ENCODE data around the gene ABCD2.
A peak's percentile ranks its signal among the peaks of the same experiment; 100 is the strongest.

ABCD2 gene

DNA sequence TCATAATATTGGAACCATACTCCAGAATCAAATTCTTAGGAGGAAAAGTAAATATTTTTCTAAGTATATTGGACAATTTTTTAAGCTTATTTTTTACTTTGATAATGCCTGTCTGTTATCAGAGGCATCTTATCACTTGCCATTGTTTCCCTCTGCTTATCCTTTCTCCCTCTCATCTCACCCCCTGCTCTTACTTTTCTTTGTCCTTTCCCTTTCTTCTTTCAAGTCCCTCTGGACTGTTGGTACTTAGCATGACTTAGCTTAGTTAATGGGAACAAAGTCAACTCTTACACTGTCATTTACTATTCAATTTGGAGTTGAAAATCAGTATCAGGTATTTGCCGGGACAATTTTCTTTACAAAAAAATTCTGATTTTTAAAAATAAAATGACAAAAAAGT is 45.2 kb downstream of the ABCD2 start:
- Histone ChIP-seq H4K91ac (ENCODE audit: low read depth, low read length) (no peak overlapping the region), H3K4me3 (ENCODE audit: low read depth, low read length) (no peak overlapping the region)

DNA sequence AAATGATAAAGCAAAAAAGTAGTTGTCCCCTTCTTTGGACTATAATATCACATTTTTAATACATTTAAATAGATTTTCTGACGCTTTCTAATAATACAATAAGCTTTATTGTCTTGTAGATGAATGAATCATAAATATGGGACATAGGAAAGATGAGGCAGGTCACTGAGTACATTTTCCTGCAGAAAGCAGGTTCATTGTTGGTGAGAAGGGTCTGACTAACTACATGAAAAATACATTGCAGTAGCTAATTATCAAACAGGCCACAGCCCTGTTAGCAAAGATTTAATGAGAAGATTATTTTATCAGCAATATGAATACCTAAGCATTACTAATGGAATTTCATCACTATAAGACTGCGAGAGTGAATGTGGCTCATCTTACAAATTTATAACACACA is 45.6 kb downstream of the ABCD2 start:
- Histone ChIP-seq H3K27me3 (ENCODE audit: insufficient read depth, low read length) (no peaks in the 10 kb centered on the region), H2BK120ac (ENCODE audit: insufficient read depth, low read length, poor library complexity) (no peak overlapping the region), H3K79me2 (ENCODE audit: control insufficient read depth, insufficient read depth, low read length, poor library complexity) (no peaks in the 10 kb centered on the region), H3K4me1 (ENCODE audit: control insufficient read depth in 1 of 2, insufficient read depth in 2 of 2, low read length in 2 of 2) (no peaks in the 10 kb centered on the region), H3K4me2 (ENCODE audit: low read length) (no peak overlapping the region), H3K9ac (ENCODE audit: low read length) (no peak overlapping the region), H3K4me3 (ENCODE audit: low read depth, low read length) (no peak overlapping the region), H4K12ac (ENCODE audit: low read depth, low read length) (no peak overlapping the region), H3K79me1 (ENCODE audit: low read length) (no peaks in the 10 kb centered on the region), H3K27ac (ENCODE audit: low read depth, low read length) (no peak overlapping the region), H3K23ac (ENCODE audit: low read length) (no peak overlapping the region), H2BK12ac (ENCODE audit: low read length) (no peak overlapping the region), H2AFZ (ENCODE audit: insufficient read depth, low read length, poor library complexity) (no peak overlapping the region), H3K18ac (ENCODE audit: low read length) (no peak overlapping the region), H4K8ac (ENCODE audit: low read depth, low read length) (no peak overlapping the region), H2AK5ac (ENCODE audit: low read length) (no peak overlapping the region), H3K9me3 (ENCODE audit: insufficient read depth, low read depth, low read length) (peaks cover 4% of the 10 kb centered on the region), H3K14ac (ENCODE audit: low read length) (no peak overlapping the region), H4K91ac (ENCODE audit: low read depth, low read length) (no peak overlapping the region), H2BK5ac (ENCODE audit: low read depth, low read length, poor library complexity) (no peak overlapping the region), H3K4ac (ENCODE audit: low read depth, low read length) (no peak overlapping the region), H3K36me3 (ENCODE audit: control insufficient read depth in 1 of 2, insufficient read depth in 2 of 2, low read length in 2 of 2) (no peaks in the 10 kb centered on the region)
- DNase-seq, result no peak
- no CpG with 5 or more reads among the region's 2 CpGs for WGBS (ENCODE audit: extremely low coverage, insufficient coverage, insufficient read length)

More for the DNA sequence above, 45.2 kb downstream of the ABCD2 start:
- no peak overlapping the region for H3K23ac ChIP-seq (ENCODE audit: low read length)
- no peaks in the 10 kb centered on the region for H3K27me3 ChIP-seq (ENCODE audit: insufficient read depth, low read length)
- H3K79me1 ChIP-seq (ENCODE audit: low read length), result no peaks in the 10 kb centered on the region
- H2BK120ac ChIP-seq (ENCODE audit: insufficient read depth, low read length, poor library complexity), result no peak overlapping the region
- H3K79me2 ChIP-seq (ENCODE audit: control insufficient read depth, insufficient read depth, low read length, poor library complexity), result no peaks in the 10 kb centered on the region
- no peak overlapping the region for H3K4ac ChIP-seq (ENCODE audit: low read depth, low read length)
- no peak overlapping the region for H3K4me2 ChIP-seq (ENCODE audit: low read length)
- H2BK5ac ChIP-seq (ENCODE audit: low read depth, low read length, poor library complexity), result no peak overlapping the region
- H4K12ac ChIP-seq (ENCODE audit: low read depth, low read length), result no peak overlapping the region
- no peaks in the 10 kb centered on the region for H3K36me3 ChIP-seq (ENCODE audit: control insufficient read depth in 1 of 2, insufficient read depth in 2 of 2, low read length in 2 of 2)
- no peak for DNase-seq
- no CpG with 5 or more reads among the region's 1 CpG for WGBS (ENCODE audit: extremely low coverage, insufficient coverage, insufficient read length)
- no peaks in the 10 kb centered on the region for H3K4me1 ChIP-seq (ENCODE audit: control insufficient read depth in 1 of 2, insufficient read depth in 2 of 2, low read length in 2 of 2)
- no peak overlapping the region for H4K8ac ChIP-seq (ENCODE audit: low read depth, low read length)
- no peak overlapping the region for H2AFZ ChIP-seq (ENCODE audit: insufficient read depth, low read length, poor library complexity)
- H2BK12ac ChIP-seq (ENCODE audit: low read length), result no peak overlapping the region
- H3K27ac ChIP-seq (ENCODE audit: low read depth, low read length), result no peak overlapping the region
- H3K9me3 ChIP-seq (ENCODE audit: insufficient read depth, low read depth, low read length), result peaks cover under 1% of the 10 kb centered on the region
- H3K9ac ChIP-seq (ENCODE audit: low read length), result no peak overlapping the region
- H2AK5ac ChIP-seq (ENCODE audit: low read length), result no peak overlapping the region
- no peak overlapping the region for H3K14ac ChIP-seq (ENCODE audit: low read length)
- no peak overlapping the region for H3K18ac ChIP-seq (ENCODE audit: low read length)

GRCh38 chr12:39572551-39572950 is 47.1 kb downstream of the ABCD2 start:
- no peaks in the 10 kb centered on the region for H3K4me1 ChIP-seq (ENCODE audit: control insufficient read depth in 1 of 2, insufficient read depth in 2 of 2, low read length in 2 of 2)
- H4K12ac ChIP-seq (ENCODE audit: low read depth, low read length), result no peak overlapping the region
- no peak overlapping the region for H3K18ac ChIP-seq (ENCODE audit: low read length)
- no peak overlapping the region for H3K4me3 ChIP-seq (ENCODE audit: low read depth, low read length)
- no peak overlapping the region for H4K8ac ChIP-seq (ENCODE audit: low read depth, low read length)
- no peak overlapping the region for H2BK120ac ChIP-seq (ENCODE audit: insufficient read depth, low read length, poor library complexity)
- no peak overlapping the region for H3K27ac ChIP-seq (ENCODE audit: low read depth, low read length)
- H3K9me3 ChIP-seq (ENCODE audit: insufficient read depth, low read depth, low read length), result peaks cover 6% of the 10 kb centered on the region
- DNase-seq, result no peak
- no peak overlapping the region for H2AFZ ChIP-seq (ENCODE audit: insufficient read depth, low read length, poor library complexity)
- H3K4me2 ChIP-seq (ENCODE audit: low read length), result no peak overlapping the region
- no peak overlapping the region for H4K91ac ChIP-seq (ENCODE audit: low read depth, low read length)
- H2BK12ac ChIP-seq (ENCODE audit: low read length), result no peak overlapping the region
- no peak overlapping the region for H3K14ac ChIP-seq (ENCODE audit: low read length)
- H2AK5ac ChIP-seq (ENCODE audit: low read length), result no peak overlapping the region
- no peak overlapping the region for H3K4ac ChIP-seq (ENCODE audit: low read depth, low read length)
- H3K79me2 ChIP-seq (ENCODE audit: control insufficient read depth, insufficient read depth, low read length, poor library complexity), result no peaks in the 10 kb centered on the region
- H3K79me1 ChIP-seq (ENCODE audit: low read length), result no peaks in the 10 kb centered on the region
- no peaks in the 10 kb centered on the region for H3K27me3 ChIP-seq (ENCODE audit: insufficient read depth, low read length)
- no peak overlapping the region for H3K9ac ChIP-seq (ENCODE audit: low read length)
- H2BK5ac ChIP-seq (ENCODE audit: low read depth, low read length, poor library complexity), result no peak overlapping the region
- no peaks in the 10 kb centered on the region for H3K36me3 ChIP-seq (ENCODE audit: control insufficient read depth in 1 of 2, insufficient read depth in 2 of 2, low read length in 2 of 2)
- no peak overlapping the region for H3K23ac ChIP-seq (ENCODE audit: low read length)

DNA sequence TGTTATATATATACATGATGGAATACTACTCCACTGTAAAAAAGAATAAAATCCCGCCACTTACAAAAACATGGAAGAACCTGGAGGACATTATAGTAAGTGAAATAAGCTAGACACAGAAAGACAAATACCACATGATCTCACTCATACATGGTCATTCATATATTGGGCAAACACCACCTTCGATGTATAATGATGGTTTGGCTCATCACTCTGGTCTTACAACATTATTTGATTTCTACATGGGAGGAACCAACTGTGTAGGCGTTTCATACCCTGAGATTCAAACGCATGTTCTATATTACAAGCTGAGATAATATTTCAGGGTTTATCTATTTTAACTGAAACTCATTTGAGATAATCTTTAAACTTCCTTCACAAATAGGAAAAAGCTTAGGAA is 48.3 kb downstream of the ABCD2 start:
- H4K91ac ChIP-seq (ENCODE audit: low read depth, low read length), result no peak overlapping the region
- H3K23ac ChIP-seq (ENCODE audit: low read length), result no peak overlapping the region
- H2AFZ ChIP-seq (ENCODE audit: insufficient read depth, low read length, poor library complexity), result no peak overlapping the region
- H3K4ac ChIP-seq (ENCODE audit: low read depth, low read length), result no peak overlapping the region
- H3K79me1 ChIP-seq (ENCODE audit: low read length), result no peaks in the 10 kb centered on the region
- peaks cover 6% of the 10 kb centered on the region for H3K9me3 ChIP-seq (ENCODE audit: insufficient read depth, low read depth, low read length)
- no peak overlapping the region for H3K4me2 ChIP-seq (ENCODE audit: low read length)
- no peak overlapping the region for H3K14ac ChIP-seq (ENCODE audit: low read length)
- H3K79me2 ChIP-seq (ENCODE audit: control insufficient read depth, insufficient read depth, low read length, poor library complexity), result no peaks in the 10 kb centered on the region
- no peak overlapping the region for H4K8ac ChIP-seq (ENCODE audit: low read depth, low read length)
- H4K12ac ChIP-seq (ENCODE audit: low read depth, low read length), result no peak overlapping the region
- no peaks in the 10 kb centered on the region for H3K36me3 ChIP-seq (ENCODE audit: control insufficient read depth in 1 of 2, insufficient read depth in 2 of 2, low read length in 2 of 2)
- H3K4me3 ChIP-seq (ENCODE audit: low read depth, low read length), result no peak overlapping the region
- H2BK5ac ChIP-seq (ENCODE audit: low read depth, low read length, poor library complexity), result no peak overlapping the region
- H3K27me3 ChIP-seq (ENCODE audit: insufficient read depth, low read length), result no peaks in the 10 kb centered on the region
- H3K9ac ChIP-seq (ENCODE audit: low read length), result no peak overlapping the region
- no peak overlapping the region for H3K27ac ChIP-seq (ENCODE audit: low read depth, low read length)
- H2BK120ac ChIP-seq (ENCODE audit: insufficient read depth, low read length, poor library complexity), result no peak overlapping the region
- no peak for DNase-seq
- no CpG with 5 or more reads among the region's 4 CpGs for WGBS (ENCODE audit: extremely low coverage, insufficient coverage, insufficient read length)
- no peaks in the 10 kb centered on the region for H3K4me1 ChIP-seq (ENCODE audit: control insufficient read depth in 1 of 2, insufficient read depth in 2 of 2, low read length in 2 of 2)
- H2BK12ac ChIP-seq (ENCODE audit: low read length), result no peak overlapping the region
- no peak overlapping the region for H3K18ac ChIP-seq (ENCODE audit: low read length)
- H2AK5ac ChIP-seq (ENCODE audit: low read length), result no peak overlapping the region

- H2BK12ac ChIP-seq (ENCODE audit: low read length), result no peak overlapping the region
- no peak overlapping the region for H2BK120ac ChIP-seq (ENCODE audit: insufficient read depth, low read length, poor library complexity)
- H3K18ac ChIP-seq (ENCODE audit: low read length), result no peak overlapping the region
- H4K12ac ChIP-seq (ENCODE audit: low read depth, low read length), result no peak overlapping the region
- H3K4me1 ChIP-seq (ENCODE audit: control insufficient read depth in 1 of 2, insufficient read depth in 2 of 2, low read length in 2 of 2), result no peaks in the 10 kb centered on the region
- no peak overlapping the region for H2AFZ ChIP-seq (ENCODE audit: insufficient read depth, low read length, poor library complexity)
- peaks cover 6% of the 10 kb centered on the region for H3K9me3 ChIP-seq (ENCODE audit: insufficient read depth, low read depth, low read length)
- no peaks in the 10 kb centered on the region for H3K79me2 ChIP-seq (ENCODE audit: control insufficient read depth, insufficient read depth, low read length, poor library complexity)
- H2AK5ac ChIP-seq (ENCODE audit: low read length), result no peak overlapping the region
- H3K4me3 ChIP-seq (ENCODE audit: low read depth, low read length), result no peak overlapping the region
- no peak overlapping the region for H3K27ac ChIP-seq (ENCODE audit: low read depth, low read length)
- H3K4me2 ChIP-seq (ENCODE audit: low read length), result no peak overlapping the region
- H3K36me3 ChIP-seq (ENCODE audit: control insufficient read depth in 1 of 2, insufficient read depth in 2 of 2, low read length in 2 of 2), result no peaks in the 10 kb centered on the region
- no peak overlapping the region for H4K8ac ChIP-seq (ENCODE audit: low read depth, low read length)
- H3K9ac ChIP-seq (ENCODE audit: low read length), result no peak overlapping the region
- H3K23ac ChIP-seq (ENCODE audit: low read length), result no peak overlapping the region
- H3K4ac ChIP-seq (ENCODE audit: low read depth, low read length), result no peak overlapping the region
- peak in 1 of 2 donors; percentile 79 for DNase-seq
- no peak overlapping the region for H3K14ac ChIP-seq (ENCODE audit: low read length)
- no peak overlapping the region for H2BK5ac ChIP-seq (ENCODE audit: low read depth, low read length, poor library complexity)
- no peak overlapping the region for H4K91ac ChIP-seq (ENCODE audit: low read depth, low read length)
- no peaks in the 10 kb centered on the region for H3K27me3 ChIP-seq (ENCODE audit: insufficient read depth, low read length)
- H3K79me1 ChIP-seq (ENCODE audit: low read length), result no peaks in the 10 kb centered on the region
Observed at GRCh38 chr12:39553476-39553875, 66.1 kb downstream of the ABCD2 start.

Measured in trophoblast cell (in vitro differentiated cells and primary cell).